Measurements from ENCODE around the gene SH3PXD2A. TPM values are rescaled to one million over a fixed set of nuclear protein-coding genes. Genes with fewer than 3 reads are reported as not detected.

Gene SH3PXD2A
- total and polyA plus RNA-seq, 5 donors from 2014 or later = 0.24 to 15.4 (median 0.47) TPM

GRCh38 chr10:103752680-103753248 lies 102.6 kb downstream of the SH3PXD2A start:
- peaks cover 16% of the 10 kb centered on the region for H3K4me1 ChIP-seq (ENCODE audit: control insufficient read depth, insufficient read depth, low read length, poor library complexity, severe bottlenecking)
- Mint-ChIP-seq H3K36me3 (peaks cover 3% of the 10 kb centered on the region), H3K9me3 (peaks cover 0 to 5% (median 0%) of the 10 kb centered on the region in 7 donors), H3K4me3 (no peak overlapping the region), H3K27me3 (no peaks in the 10 kb centered on the region), H3K27ac (no peak overlapping the region), H3K4me1 (peaks cover 13 to 54% (median 32%) of the 10 kb centered on the region in 4 donors)
- peaks cover 0 to 5% of the 10 kb centered on the region in 2 experiments for H3K9me3 ChIP-seq (ENCODE audit: control insufficient read depth in 2 of 2, low read length in 2 of 2)
- no peaks in the 10 kb centered on the region for H3K36me3 ChIP-seq (ENCODE audit: control insufficient read depth, insufficient read depth, low read length)
- no peak overlapping the region for H3K27ac ChIP-seq (ENCODE audit: insufficient read depth, low read length, poor library complexity, severe bottlenecking)
- H3K27me3 ChIP-seq (ENCODE audit: control insufficient read depth, insufficient read depth, low read length) = no peaks in the 10 kb centered on the region
- DNase-seq (peak in 1 of 3 donors; percentile 43), ATAC-seq (ENCODE audit: low read depth in 2 of 2) (no peak)
- no peak overlapping the region for H3K4me3 ChIP-seq (ENCODE audit: low read depth, low read length)

GRCh38 chr10:103751667-103752290 lies 103.6 kb downstream of the SH3PXD2A start:
- Histone ChIP-seq H3K9me3 (ENCODE audit: control insufficient read depth in 2 of 2, low read length in 2 of 2) (peaks cover 0 to 5% of the 10 kb centered on the region in 2 experiments), H3K27ac (ENCODE audit: insufficient read depth, low read length, poor library complexity, severe bottlenecking) (no peak overlapping the region)

GRCh38 chr10:103750836-103751235 lies 104.5 kb downstream of the SH3PXD2A start:
- Histone ChIP-seq H3K9me3 (ENCODE audit: control insufficient read depth in 2 of 2, low read length in 2 of 2) (peaks cover 0 to 5% of the 10 kb centered on the region in 2 experiments), H3K4me1 (ENCODE audit: control insufficient read depth, insufficient read depth, low read length, poor library complexity, severe bottlenecking) (peaks cover 28% of the 10 kb centered on the region), H3K4me3 (ENCODE audit: low read depth, low read length) (no peak overlapping the region), H3K27ac (ENCODE audit: insufficient read depth, low read length, poor library complexity, severe bottlenecking) (no peak overlapping the region), H3K27me3 (ENCODE audit: control insufficient read depth, insufficient read depth, low read length) (no peaks in the 10 kb centered on the region), H3K36me3 (ENCODE audit: control insufficient read depth, insufficient read depth, low read length) (no peaks in the 10 kb centered on the region)
- H3K4me1 Mint-ChIP-seq = peaks cover 17 to 54% (median 33%) of the 10 kb centered on the region in 4 donors
- H3K36me3 Mint-ChIP-seq = peaks cover 3% of the 10 kb centered on the region
- H3K9me3 Mint-ChIP-seq = peaks cover 0 to 5% (median 1%) of the 10 kb centered on the region in 7 donors
- DNase-seq (no peak), ATAC-seq (ENCODE audit: low read depth in 2 of 2) (no peak)
- no peaks in the 10 kb centered on the region for H3K27me3 Mint-ChIP-seq
- H3K27ac Mint-ChIP-seq = no peak overlapping the region
- no peak overlapping the region for H3K4me3 Mint-ChIP-seq

More at GRCh38 chr10:103751667-103752290, 103.6 kb downstream of the SH3PXD2A start:
- H3K4me3 Mint-ChIP-seq = no peak overlapping the region
- H3K27me3 Mint-ChIP-seq = no peaks in the 10 kb centered on the region
- no peaks in the 10 kb centered on the region for H3K27me3 ChIP-seq (ENCODE audit: control insufficient read depth, insufficient read depth, low read length)
- DNase-seq (no peak), ATAC-seq (ENCODE audit: low read depth in 2 of 2) (no peak)
- H3K27ac Mint-ChIP-seq = no peak overlapping the region
- H3K4me3 ChIP-seq (ENCODE audit: low read depth, low read length) = no peak overlapping the region
- H3K4me1 Mint-ChIP-seq = peaks cover 15 to 52% (median 32%) of the 10 kb centered on the region in 4 donors
- H3K36me3 ChIP-seq (ENCODE audit: control insufficient read depth, insufficient read depth, low read length) = no peaks in the 10 kb centered on the region
- H3K4me1 ChIP-seq (ENCODE audit: control insufficient read depth, insufficient read depth, low read length, poor library complexity, severe bottlenecking) = peaks cover 19% of the 10 kb centered on the region
- peaks cover 3% of the 10 kb centered on the region for H3K36me3 Mint-ChIP-seq
- peaks cover 0 to 5% (median 0%) of the 10 kb centered on the region in 7 donors for H3K9me3 Mint-ChIP-seq

GRCh38 chr10:103749779-103750178 lies 105.6 kb downstream of the SH3PXD2A start:
- H3K27me3 ChIP-seq (ENCODE audit: control insufficient read depth, insufficient read depth, low read length) = no peaks in the 10 kb centered on the region
- peak overlapping the region in 1 of 4 donors; percentile 85 for H3K4me3 Mint-ChIP-seq
- peak overlapping the region; percentile 84 to 92 (median 91) for H3K27ac Mint-ChIP-seq
- H3K4me3 ChIP-seq (ENCODE audit: low read depth, low read length) = no peak overlapping the region
- DNase-seq (no peak), ATAC-seq (ENCODE audit: low read depth in 2 of 2) (no peak)
- H3K36me3 ChIP-seq (ENCODE audit: control insufficient read depth, insufficient read depth, low read length) = no peaks in the 10 kb centered on the region
- peaks cover 0 to 5% of the 10 kb centered on the region in 2 experiments for H3K9me3 ChIP-seq (ENCODE audit: control insufficient read depth in 2 of 2, low read length in 2 of 2)
- peaks cover 22 to 61% (median 39%) of the 10 kb centered on the region in 4 donors for H3K4me1 Mint-ChIP-seq
- no peak overlapping the region for H3K27ac ChIP-seq (ENCODE audit: insufficient read depth, low read length, poor library complexity, severe bottlenecking)
- peaks cover 0 to 5% (median 1%) of the 10 kb centered on the region in 7 donors for H3K9me3 Mint-ChIP-seq
- peaks cover 39% of the 10 kb centered on the region for H3K4me1 ChIP-seq (ENCODE audit: control insufficient read depth, insufficient read depth, low read length, poor library complexity, severe bottlenecking)
- peaks cover 3% of the 10 kb centered on the region for H3K36me3 Mint-ChIP-seq
- H3K27me3 Mint-ChIP-seq = no peaks in the 10 kb centered on the region

- Histone ChIP-seq H3K4me3 (ENCODE audit: low read depth, low read length) (peak overlapping the region; percentile 17), H3K4me1 (ENCODE audit: control insufficient read depth, insufficient read depth, low read length, poor library complexity, severe bottlenecking) (peaks cover 41% of the 10 kb centered on the region), H3K27me3 (ENCODE audit: control insufficient read depth, insufficient read depth, low read length) (no peaks in the 10 kb centered on the region), H3K27ac (ENCODE audit: insufficient read depth, low read length, poor library complexity, severe bottlenecking) (peak overlapping the region; percentile 77), H3K9me3 (ENCODE audit: control insufficient read depth in 2 of 2, low read length in 2 of 2) (peaks cover 0 to 5% of the 10 kb centered on the region in 2 experiments), H3K36me3 (ENCODE audit: control insufficient read depth, insufficient read depth, low read length) (no peaks in the 10 kb centered on the region)
- peaks cover 22 to 57% (median 39%) of the 10 kb centered on the region in 4 donors for H3K4me1 Mint-ChIP-seq
- peaks cover 3% of the 10 kb centered on the region for H3K36me3 Mint-ChIP-seq
- H3K27ac Mint-ChIP-seq = peak overlapping the region; percentile 89 to 96 (median 91)
- peaks cover 0 to 5% (median 1%) of the 10 kb centered on the region in 7 donors for H3K9me3 Mint-ChIP-seq
- H3K27me3 Mint-ChIP-seq = no peaks in the 10 kb centered on the region
- peak overlapping the region; percentile 17 to 85 (median 48) for H3K4me3 Mint-ChIP-seq
- peak in 2 of 3 donors; percentile 63 to 91 for DNase-seq
- ATAC-seq (ENCODE audit: low read depth in 2 of 2) = peak; percentile 65 to 75
These were observed 107.4 kb downstream of the SH3PXD2A start for GRCh38 chr10:103748020-103748419.

GRCh38 chr10:103747193-103747865 lies 108.0 kb downstream of the SH3PXD2A start:
- no peaks in the 10 kb centered on the region for H3K27me3 ChIP-seq (ENCODE audit: control insufficient read depth, insufficient read depth, low read length)
- ATAC-seq (ENCODE audit: low read depth in 2 of 2) (no peak), DNase-seq (peak in 1 of 3 donors; percentile 39)
- H3K4me3 Mint-ChIP-seq = peak overlapping the region in 2 of 4 donors; percentile 17 to 85
- peak overlapping the region; percentile 91 to 97 (median 94) for H3K27ac Mint-ChIP-seq
- peaks cover 0 to 2% of the 10 kb centered on the region in 2 experiments for H3K9me3 ChIP-seq (ENCODE audit: control insufficient read depth in 2 of 2, low read length in 2 of 2)
- peak overlapping the region; percentile 77 for H3K27ac ChIP-seq (ENCODE audit: insufficient read depth, low read length, poor library complexity, severe bottlenecking)
- no peaks in the 10 kb centered on the region for H3K36me3 ChIP-seq (ENCODE audit: control insufficient read depth, insufficient read depth, low read length)
- peaks cover 0 to 5% (median 1%) of the 10 kb centered on the region in 7 donors for H3K9me3 Mint-ChIP-seq
- H3K36me3 Mint-ChIP-seq = peaks cover 2% of the 10 kb centered on the region
- H3K4me1 Mint-ChIP-seq = peaks cover 22 to 57% (median 39%) of the 10 kb centered on the region in 4 donors
- peaks cover 41% of the 10 kb centered on the region for H3K4me1 ChIP-seq (ENCODE audit: control insufficient read depth, insufficient read depth, low read length, poor library complexity, severe bottlenecking)
- H3K4me3 ChIP-seq (ENCODE audit: low read depth, low read length) = no peak overlapping the region
- H3K27me3 Mint-ChIP-seq = no peaks in the 10 kb centered on the region

- no peak for DNase-seq
- no peaks in the 10 kb centered on the region for H3K9me3 ChIP-seq (ENCODE audit: control insufficient read depth in 2 of 2, low read length in 2 of 2)
- peaks cover 22 to 57% (median 39%) of the 10 kb centered on the region in 4 donors for H3K4me1 Mint-ChIP-seq
These were observed 108.8 kb downstream of the SH3PXD2A start for GRCh38 chr10:103746598-103746997.

More at GRCh38 chr10:103746598-103746997, 108.8 kb downstream of the SH3PXD2A start:
- Mint-ChIP-seq H3K9me3 (peaks cover 0 to 2% (median 0%) of the 10 kb centered on the region in 7 donors), H3K36me3 (no peaks in the 10 kb centered on the region), H3K27ac (peak overlapping the region; percentile 91 to 97 (median 94)), H3K27me3 (no peaks in the 10 kb centered on the region), H3K4me3 (peak overlapping the region; percentile 7 to 87 (median 45))
- Histone ChIP-seq H3K4me1 (ENCODE audit: control insufficient read depth, insufficient read depth, low read length, poor library complexity, severe bottlenecking) (peaks cover 41% of the 10 kb centered on the region), H3K4me3 (ENCODE audit: low read depth, low read length) (no peak overlapping the region), H3K27ac (ENCODE audit: insufficient read depth, low read length, poor library complexity, severe bottlenecking) (peak overlapping the region; percentile 77), H3K36me3 (ENCODE audit: control insufficient read depth, insufficient read depth, low read length) (no peaks in the 10 kb centered on the region), H3K27me3 (ENCODE audit: control insufficient read depth, insufficient read depth, low read length) (no peaks in the 10 kb centered on the region)
- no peak for ATAC-seq (ENCODE audit: low read depth in 2 of 2)
